ENCODE data around the gene RNF38.

DNA sequence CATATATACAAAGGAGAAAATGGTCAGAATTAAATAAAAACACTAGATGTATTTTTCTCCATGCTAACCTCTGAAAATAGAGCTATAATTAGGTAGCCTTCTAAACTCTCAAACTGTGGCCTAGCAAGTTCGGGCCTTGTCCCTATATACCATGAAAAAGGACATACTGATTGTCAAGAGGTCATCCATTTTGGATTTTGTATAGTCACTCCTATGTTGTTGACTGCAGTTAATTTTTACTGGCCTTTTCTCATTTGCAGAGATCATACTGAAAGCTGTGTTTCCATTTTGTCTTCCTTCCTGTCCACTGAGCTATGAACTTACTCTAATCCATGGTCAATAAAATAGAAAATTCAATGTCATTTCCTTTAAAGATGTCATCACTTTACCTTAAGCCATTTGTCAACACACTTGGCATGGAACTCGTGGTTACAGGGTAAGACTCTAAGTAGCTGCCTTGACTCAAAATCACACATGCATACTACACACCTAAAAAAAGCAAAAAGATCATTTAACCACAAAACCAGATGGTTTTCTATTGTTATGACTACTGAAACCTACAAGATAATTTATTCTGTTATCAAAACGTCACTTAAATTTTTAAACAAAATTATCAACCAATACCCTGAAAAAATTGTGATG is 58.0 kb downstream of the RNF38 start:
- TF ChIP-seq POLR2AphosphoS5 (IDR thresholded peaks at IDR 0.05; ENCODE audit: low read depth, low read length) (no peak), TAF1 (IDR thresholded peaks at IDR 0.05; ENCODE audit: low read depth, low read length) (no peak), POLR2A (IDR thresholded peaks at IDR 0.05; ENCODE audit: low read depth, low read length) (no peak), POU2F2 (IDR thresholded peaks at IDR 0.05; ENCODE audit: low read depth, low read length) (no peak)
